HG02798 (cell line): ENCODE measurements around the gene CYP3A7.
"Not testable (repeated sequence)": the region's sequence is repeated elsewhere in the genome, so short reads cannot be mapped to it uniquely, and the experiment has no call there.

Experiments
- ATAC-seq: cut with Tn5 transposase; IDR thresholded peaks from one replicate; pipeline ENCODE4 v1.9.1; 2021; ENCODE audit warnings: mild to moderate bottlenecking; ENCODE audit not compliant: unreplicated experiment, poor library complexity

CYP3A7 gene

DNA sequence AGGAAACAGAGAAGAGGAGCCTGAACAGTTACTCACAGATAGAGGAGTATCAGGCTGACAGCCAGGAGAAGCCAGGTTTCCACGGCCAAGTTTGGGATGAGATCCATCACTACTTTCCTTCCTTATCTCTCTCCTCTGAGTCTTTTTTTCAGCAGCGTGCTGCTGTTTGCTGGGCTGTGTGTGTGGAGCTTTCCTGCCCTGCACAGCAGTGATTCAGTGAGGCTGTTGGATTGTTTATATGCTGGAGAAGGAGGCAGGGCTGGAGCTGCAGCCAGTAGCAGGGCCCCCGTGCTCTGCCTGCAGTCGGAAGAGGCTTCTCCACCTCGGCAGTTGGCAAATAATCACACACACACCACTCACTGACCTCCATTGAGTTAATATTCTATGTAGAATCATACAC, at the start of gene CYP3A7:
TSS of gene CYP3A7 (minus strand) at position 210 of the 400 bp plus-strand sequence. CDS start at position 107, 103 bp downstream.
- no peak for ATAC-seq

DNA sequence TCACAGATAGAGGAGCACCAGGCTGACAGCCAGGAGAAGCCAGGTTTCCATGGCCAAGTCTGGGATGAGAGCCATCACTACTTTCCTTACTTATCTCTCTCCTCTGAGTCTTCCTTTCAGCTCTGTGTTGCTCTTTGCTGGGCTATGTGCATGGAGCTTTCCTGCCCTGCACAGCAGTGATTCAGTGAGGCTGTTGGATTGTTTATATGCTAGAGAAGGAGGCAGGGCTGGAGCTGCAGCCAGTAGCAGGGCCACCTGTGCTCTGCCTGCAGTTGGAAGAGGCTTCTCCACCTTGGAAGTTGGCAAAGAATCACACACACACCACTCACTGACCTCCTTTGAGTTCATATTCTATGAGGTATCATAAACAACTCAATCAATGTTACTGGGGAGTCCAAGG, 49.0 kb upstream of the CYP3A7 start, which contains the start of gene CYP3A4:
TSS of gene CYP3A4 (minus strand) at position 178 of the 400 bp plus-strand sequence. CDS start at position 75, 103 bp downstream.
- no peak for ATAC-seq

DNA sequence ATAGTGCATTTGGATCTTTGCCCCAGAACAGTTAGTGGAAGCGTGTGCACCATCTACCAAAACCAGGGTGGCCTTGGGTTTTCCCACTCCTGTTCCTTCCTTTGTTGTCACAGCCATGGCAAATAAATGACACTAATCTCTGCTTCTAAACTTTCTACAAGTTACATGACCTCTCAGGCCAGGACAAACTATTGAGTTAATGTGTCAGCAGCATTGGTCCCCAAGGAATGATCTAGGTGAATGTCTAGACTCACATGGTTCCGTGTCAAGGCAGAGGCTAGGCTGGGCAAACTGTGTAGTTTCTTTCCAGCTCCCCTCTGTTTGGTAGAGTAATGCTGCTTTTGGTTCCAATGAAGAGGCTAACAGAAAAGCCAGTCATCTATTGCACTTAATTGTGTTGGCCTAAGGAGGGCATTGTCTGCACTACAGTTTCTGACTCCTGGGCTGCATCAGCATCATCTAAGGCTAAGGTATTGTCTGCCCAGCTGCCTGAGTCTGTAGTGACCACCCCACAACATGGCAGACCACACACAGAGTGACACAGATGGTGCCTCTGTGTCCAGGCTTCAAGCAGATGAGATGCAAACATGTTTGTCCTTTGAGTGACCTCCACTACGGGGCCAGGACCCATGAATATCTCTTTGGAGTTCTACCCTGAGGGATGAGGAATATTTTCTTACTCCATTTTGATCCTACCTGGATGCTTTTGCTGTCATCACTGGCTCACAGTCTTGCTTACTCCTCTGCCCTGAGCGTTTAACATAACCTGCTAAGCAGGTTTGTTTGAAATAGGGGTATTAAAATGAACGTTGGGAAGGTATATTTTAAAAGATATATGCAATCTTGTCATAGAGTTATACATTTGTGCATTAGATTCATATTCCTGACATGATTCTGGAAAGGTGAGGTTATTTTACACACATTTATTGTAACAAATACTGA, 47.3 kb upstream of the CYP3A7 start:
- no peak for ATAC-seq

DNA sequence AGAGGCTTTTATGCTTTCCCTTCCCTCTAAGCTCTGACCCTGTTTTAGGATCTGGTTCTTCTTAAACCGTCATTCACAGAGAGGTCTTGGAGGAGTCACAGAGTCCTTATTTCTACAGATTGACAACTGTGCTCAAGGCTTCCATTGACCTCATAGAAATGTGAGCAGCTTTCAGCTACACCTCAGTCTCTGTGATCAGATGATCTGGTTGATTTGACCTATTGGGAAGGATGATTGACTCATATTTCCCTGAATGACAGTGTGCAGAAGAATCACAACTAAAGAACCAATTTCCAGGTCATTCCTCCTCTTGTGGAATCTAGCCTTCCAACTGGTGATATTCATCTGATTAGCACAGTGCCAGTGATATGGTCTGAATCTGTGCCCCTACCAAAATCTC, 45.6 kb upstream of the CYP3A7 start:
- no peak for ATAC-seq

DNA sequence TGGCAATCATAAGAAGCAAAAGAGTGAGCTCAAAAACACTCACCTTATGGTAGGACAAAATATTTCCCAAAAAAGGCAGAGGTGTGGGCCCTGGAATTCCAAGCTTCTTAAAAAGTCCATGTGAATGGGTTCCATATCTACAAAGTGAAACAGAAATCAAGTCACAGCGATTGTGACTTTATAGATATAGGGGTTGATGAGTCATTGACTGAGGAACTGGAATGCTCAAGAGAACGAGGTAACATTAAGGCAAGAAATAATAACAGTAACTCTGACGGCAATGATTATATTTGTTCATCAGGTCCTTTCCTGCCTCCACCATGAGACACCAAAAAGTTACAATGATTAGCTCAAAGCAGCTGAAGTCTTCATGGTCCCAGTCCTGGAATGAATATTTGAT, 45.0 kb upstream of the CYP3A7 start:
- ATAC-seq: no peak

DNA sequence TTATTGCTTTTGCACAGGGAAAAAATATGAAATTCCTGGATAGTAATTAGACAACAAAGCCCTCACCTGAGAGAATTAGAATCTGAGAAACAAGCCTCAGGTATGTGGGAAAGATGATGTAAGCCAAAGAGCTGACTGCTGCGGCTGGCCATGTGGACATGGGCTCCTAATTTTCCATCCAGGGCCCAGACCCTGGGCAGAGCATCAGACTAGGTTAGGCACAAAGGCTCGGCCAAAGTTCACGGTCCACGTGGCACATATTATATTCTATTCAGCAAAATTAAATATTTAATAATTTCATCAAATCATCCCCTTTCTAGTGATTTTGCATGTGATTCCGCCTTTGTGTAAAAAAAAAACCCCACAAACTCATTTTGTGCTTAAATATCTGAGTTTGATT, 43.9 kb upstream of the CYP3A7 start:
- ATAC-seq: no peak

DNA sequence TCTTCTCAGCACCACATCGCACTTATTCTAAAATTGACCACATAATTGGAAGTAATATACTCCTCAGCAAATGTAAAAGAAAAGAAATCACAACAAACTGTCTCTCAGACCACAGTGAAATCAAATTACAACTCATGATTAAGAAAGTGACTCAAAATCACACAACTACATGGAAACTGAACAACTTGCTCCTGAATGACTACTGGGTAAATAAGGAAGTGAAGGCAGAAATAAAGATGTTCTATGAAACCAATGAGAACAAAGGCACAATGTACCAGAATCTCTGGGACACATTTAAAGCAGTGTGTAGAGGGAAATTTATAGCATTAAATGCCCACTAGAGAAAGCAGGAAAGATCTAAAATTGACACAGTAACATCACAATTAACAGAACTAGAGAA, 38.4 kb upstream of the CYP3A7 start:
- not testable (repeated sequence) for ATAC-seq

DNA sequence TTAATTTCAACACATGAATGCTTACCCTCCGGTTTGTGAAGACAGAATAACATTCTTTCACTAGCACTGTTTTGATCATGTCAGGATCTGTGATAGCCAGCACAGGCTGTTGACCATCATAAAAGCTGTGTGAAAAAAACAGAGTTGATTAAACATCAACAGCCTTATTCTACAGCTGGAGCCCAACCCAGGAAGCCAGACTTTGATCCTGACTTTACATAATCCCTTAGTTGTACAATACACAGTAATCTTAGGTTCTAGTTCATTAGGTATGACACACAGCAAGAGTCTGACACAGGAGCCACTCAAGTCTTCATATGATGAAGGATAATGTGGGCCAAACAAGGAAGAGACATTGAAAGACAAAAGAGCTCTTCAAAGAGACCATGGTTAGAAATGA, 37.6 kb upstream of the CYP3A7 start:
- no peak for ATAC-seq

DNA sequence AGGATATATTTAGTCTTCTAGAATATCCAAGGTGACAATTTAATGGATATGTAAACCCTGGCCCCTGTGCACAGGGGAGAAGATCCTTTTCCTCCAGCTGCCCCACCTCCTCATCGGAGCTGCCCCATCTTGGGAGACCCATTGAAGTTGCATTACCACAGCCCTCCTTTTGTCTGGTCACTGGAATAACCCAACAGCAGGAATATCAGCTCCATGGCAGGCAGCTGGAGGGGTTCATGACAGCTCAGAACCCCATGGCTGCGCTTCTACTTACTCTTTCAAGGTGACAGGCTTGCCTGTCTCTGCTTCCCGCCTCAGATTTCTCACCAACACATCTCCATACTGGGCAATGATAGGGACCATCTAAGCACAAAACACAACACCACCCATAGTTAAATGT, 34.5 kb upstream of the CYP3A7 start:
- ATAC-seq: not testable (repeated sequence)

DNA sequence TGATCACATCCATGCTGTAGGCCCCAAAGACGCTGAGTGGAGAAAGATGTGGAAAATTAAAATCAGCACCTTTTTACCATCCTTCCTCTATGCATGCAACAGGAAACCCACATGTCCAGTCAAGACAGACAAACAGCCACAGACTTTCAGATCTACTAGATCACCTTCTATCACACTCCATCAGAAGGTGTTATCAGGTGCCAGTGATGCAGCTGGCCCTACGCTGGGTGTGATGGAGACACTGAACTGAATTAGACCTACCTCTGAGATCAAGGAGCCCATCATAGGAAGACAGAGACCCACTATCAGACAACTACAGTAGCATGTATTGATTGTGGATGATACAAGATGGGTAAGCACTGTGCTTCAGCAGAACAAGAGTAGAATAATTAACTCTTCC, 33.5 kb upstream of the CYP3A7 start:
- ATAC-seq: no peak

DNA sequence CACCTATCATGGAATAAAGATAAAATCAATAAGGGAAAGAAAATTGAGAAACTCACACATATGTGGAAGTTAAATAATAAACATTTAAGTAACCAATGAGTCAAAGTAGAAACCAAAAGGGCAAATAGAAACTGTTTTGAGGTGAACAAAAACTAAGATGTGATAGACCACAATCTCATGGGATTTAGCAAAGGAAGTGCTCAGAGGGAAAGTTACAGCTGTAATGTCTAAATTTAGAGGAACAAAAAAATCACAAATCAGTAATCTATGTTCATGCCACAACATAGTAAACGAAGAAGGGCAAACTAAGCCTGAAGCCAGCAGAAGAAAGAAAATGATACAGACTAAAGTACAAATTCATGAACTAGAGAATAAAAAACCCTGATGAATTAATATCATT, 32.7 kb upstream of the CYP3A7 start:
- peak; percentile 79 for ATAC-seq

DNA sequence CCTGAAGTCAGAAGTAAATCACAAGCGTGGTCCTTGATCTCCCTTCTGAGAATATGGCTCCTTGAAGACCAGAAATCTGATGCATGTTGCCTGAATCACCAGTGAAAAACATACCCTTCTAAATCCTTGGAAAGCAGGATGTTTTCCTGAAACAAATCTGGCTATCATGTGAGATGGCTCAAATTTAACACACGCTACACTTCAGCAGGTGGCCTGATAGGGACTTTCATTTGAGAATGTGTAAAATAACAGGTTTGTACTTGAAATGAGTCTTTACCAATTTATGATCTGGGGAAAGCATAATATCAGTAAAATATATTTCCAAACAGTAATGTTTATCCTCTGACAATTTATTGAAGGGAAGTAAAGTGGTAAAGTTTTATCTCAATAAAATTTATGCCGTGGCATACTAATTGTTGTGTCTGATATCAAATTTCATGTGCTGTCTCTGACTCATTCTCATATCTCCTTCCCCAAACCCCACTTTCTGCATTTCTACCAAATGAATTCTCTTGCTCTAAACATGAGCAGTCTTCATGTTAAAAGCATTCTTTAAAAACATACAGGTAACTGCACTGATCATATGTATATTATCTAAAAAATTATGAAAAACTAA, 31.6 kb upstream of the CYP3A7 start:
- ATAC-seq: no peak

DNA sequence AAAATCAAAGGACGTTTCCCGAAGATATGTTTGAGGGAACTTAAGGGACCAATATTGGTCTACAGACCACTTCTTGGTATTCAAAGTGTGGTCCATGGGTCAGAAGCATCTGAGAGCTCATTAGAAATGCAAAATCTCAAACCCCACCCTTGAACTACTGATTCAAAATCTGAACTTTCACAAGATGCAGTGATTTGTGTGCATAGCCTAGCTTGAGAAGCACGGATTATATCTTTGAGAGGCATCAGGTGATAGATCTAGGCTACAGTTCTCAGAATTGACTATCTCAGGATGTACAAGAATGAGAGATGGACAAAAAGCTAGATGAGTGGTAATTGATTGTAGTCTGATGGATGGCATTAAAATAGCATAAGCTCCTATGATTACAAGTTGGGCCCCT, 29.5 kb upstream of the CYP3A7 start:
- ATAC-seq: no peak

DNA sequence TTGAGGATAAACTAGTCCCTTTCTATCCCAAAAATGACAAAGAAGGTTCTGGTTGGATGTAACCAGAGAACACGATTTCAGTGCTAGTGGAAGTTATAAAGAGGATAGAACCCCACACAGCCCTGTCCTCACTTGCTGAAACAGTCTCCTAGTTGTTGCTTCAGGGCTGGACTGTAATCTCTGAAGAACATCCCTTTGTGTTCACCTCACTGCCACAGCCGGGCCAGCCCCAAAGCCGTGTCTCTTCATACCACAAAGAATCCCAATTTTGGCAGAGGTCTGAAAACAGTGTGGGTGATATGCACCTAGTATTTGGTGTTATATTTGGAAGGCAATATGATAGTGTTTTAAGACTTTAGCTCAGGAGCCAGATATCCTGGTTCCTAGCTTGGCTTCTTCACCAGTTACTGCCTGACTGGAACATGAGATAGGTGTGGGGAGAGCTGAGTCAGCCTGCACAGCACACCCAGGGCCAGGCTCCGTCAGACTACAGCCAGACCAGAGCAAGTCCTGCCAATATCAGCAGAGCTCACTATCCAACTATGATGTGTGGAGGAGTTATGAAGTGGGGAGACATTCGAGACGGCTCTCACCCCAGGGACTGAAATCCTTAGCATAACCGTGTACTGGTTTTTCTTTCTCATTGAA, 27.8 kb upstream of the CYP3A7 start:
- ATAC-seq: no peak

DNA sequence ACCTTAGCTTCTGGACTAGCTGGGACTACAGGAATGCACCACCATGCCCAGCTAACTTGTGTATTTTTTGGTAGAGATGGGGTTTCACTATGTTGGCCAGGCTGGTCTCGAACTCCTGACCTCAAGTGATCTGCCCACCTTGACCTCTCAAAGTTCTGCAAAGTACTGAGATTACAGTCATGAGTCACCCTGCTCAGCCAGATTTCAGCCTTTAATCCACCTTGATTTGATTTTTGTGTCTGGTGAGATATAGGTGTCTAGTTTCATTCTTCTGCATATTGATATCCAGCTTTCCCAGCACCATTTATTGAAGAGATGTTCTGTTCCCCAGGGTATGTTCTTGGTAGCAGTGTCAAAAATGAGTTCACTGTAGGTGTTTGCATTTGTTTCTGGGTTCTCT, 20.1 kb upstream of the CYP3A7 start:
- no peak for ATAC-seq

DNA sequence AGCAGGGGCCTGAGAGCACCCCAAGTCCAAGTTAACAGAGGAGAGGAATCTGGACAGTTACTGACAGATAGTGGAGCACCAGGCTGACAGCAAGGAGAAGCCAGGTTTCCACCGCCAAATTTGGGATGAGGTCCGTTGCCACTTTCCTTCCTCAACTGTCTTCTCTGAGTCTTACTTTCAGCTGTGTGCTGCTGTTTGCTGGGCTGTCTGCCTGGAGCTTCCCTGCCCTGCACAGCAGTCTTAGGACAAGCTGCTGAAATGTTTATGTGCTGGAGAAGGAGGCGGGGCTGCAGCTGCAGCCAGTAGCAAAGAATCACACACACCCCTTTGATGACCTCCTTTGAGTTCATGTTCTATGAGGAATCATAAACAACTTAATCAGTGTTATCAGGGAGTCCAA, 17.4 kb upstream of the CYP3A7 start:
- ATAC-seq: no peak

DNA sequence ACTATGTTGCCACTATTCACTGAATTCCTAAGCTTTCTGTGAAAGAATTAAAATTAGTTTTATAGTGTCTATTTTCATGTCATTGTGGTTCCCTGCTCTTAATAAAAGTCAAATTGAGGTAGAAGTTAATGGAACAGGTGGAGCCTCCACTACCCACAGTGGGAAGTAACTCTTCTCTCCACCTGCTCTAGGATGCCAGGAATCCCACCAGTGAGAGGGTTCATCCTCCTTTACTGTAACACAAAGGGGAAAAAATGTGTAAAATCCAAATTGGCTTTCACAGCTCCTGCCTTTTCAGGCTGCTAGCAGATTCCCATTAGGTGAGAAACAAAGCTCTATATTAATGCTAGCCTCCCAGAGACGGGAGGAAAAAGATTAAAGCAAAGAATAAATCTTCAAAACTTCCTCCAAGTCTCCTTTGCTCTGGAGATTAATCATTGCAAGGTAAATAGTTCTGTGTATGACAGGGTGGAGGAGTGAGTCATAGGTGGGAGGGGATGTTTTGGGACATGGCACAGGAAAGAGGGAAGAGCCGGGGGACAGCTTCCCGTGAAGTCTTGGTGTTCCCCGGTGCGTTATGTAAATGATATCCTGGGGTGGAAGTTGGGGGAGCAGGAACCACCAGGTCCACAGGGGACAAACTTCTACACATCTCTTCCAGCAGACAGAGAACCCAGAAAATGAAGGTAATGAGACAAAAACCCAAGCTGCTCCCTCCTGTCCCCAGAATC, 16.5 kb upstream of the CYP3A7 start:
- not testable (repeated sequence) for ATAC-seq

DNA sequence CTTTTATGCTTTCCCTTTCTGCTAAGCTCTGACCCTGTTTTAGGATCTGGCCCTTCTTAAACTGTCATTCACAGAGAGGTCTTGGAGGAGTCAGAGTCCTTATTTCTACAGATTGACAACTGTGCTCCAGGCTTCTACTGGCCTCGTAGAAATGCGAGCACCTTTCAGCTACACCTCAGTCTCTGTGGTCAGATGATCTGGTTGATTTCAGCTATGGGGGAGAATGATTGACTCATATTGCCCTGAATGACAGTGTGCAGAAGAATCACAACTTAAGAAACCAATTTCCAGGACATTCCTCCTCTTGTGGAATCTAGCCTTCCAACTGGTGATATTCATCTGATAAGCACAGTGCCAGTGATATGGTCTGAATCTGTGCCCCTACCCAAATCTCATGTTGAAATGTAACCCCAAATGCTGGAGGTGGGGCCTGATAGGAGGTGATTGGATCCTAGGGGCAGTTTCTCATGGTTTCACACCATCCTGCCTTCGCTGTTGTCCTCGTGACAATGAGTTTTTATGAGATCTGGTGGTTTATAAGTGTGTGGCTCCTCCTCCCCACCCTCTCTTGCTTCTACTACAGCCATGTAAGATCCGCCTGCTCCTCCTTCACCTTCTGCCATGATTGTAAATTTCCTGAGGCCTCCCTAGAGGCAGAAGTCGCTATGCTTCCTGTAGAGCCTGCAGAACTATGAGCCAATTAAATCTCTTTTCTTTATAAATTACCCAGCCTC, 14.0 kb upstream of the CYP3A7 start:
- no peak for ATAC-seq

DNA sequence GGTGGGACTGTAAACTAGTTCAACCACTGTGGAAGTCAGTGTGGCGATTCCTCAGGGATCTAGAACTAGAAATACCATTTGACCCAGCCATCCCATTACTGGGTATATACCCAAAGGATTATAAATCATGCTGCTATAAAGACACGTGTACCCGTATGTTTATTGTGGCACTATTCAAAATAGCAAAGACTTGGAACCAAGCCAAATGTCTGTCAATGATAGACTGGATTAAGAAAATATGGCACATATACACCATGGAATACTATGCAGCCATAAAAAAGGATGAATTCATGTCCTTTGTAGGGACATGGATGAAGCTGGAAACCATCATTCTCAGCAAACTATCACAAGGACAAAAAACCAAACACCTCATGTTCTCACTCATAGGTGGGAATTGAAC, 11.9 kb upstream of the CYP3A7 start:
- ATAC-seq: not testable (repeated sequence)

DNA sequence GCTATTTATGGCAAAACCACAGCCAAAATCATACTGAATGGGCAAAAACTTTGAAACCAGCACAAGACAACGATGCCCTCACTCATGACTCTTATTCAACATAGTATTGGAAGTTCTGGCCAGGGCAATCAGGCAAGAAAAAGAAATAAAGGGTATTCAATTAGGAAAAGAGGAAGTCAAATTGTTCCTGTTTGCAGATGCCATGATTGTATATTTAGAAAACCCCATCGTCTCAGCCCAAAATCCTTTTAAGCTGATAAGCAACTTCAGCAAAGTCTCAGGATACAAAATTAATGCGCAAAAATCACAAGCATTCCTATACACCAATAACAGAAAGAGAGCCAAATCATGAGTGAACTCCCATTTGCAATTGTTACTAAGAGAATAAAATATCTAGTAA, 10.4 kb upstream of the CYP3A7 start:
- not testable (repeated sequence) for ATAC-seq
